Gastrocnemius medialis (tissue), 4 donors: Measurements from ENCODE around the gene MAGOHB. TPM values are rescaled to one million over a fixed set of nuclear protein-coding genes. Genes with fewer than 3 reads are reported as not detected.

ENCODE experiments used
- ATAC-seq, 2 donors: fragments of 150-250 bp; one replicate each; pipeline ENCODE4 v1.9.1; 2016
- DNase-seq, 2 donors: peaks; one replicate each; pipeline ENCODE4 v3.0.0-alpha.2; 2019
- H3K27ac ChIP-seq, 4 donors: fragments of 200-600 bp; sonication (generic); 1 replicate in 1 of 4; 2 replicates in 3 of 4; pipeline ENCODE4 v1.5.1; 2016 to 2018; ENCODE audit warnings: mild to moderate bottlenecking in 2 of 4, moderate library complexity in 1 of 4
- H3K27me3 ChIP-seq, 3 donors: fragments of 200-600 bp; sonication (generic) in 2 of 3; 1 replicate in 1 of 3; 2 replicates in 2 of 3; pipeline versions ENCODE4 v1.5.1 to v1.6.0; 2016 to 2019; ENCODE audit warnings: mild to moderate bottlenecking in 1 of 3, moderate library complexity in 1 of 3
- H3K36me3 ChIP-seq, 2 donors: fragments of 200-600 bp; sonication (generic) in 1 of 2; one replicate each; pipeline ENCODE4 v1.5.1; 2017 to 2018
- H3K4me1 ChIP-seq, 2 donors: fragments of 200-600 bp; sonication (generic) in 1 of 2; one replicate each; pipeline ENCODE4 v1.5.1; 2016 to 2017; ENCODE audit warnings: mild to moderate bottlenecking in 2 of 2
- H3K4me3 ChIP-seq, 4 donors: fragments of 200-600 bp; sonication (generic) in 3 of 4; 1 replicate in 1 of 4; 2 replicates in 3 of 4; pipeline ENCODE4 v1.5.1; 2016 to 2019; ENCODE audit warnings: mild to moderate bottlenecking in 2 of 4
- H3K9me3 ChIP-seq, 3 donors: fragments of 200-600 bp; sonication (generic) in 2 of 3; 1 replicate in 1 of 3; 2 replicates in 2 of 3; pipeline ENCODE4 v1.5.1; 2016 to 2019
- POLR2A ChIP-seq, 2 donors: fragments of 450-650 bp; IDR thresholded peaks; one replicate each; pipeline ENCODE4 v1.6.1; 2017; ENCODE audit warnings: antibody characterized with exemption in 2 of 2, mild to moderate bottlenecking in 2 of 2, moderate library complexity in 2 of 2
- in situ Hi-C, 4 donors: fragments of 200-750 bp; cut with MboI; loops; one replicate each; pipeline versions ENCODE4 v1.15.0 to v1.8.0; 2017; ENCODE audit warnings: low sequenced_read_pairs in 4 of 4
- intact Hi-C: fragments of 100-400 bp; cut with DNase I; formaldehyde crosslinking; loops from one replicate; pipeline ENCODE4 v1.15.1; 2023; ENCODE audit warnings: low total_unique reads
- total RNA-seq, 4 donors: library from RNA; depleted of rRNA; stranded (reverse); fragments of >200 nt; gene quantifications; one replicate each; pipeline versions ENCODE4 v1.1.0 to v1.2.3, GENCODE V29; 2016
- TF ChIP-seq, protein P1 (sequence below), 5 experiments: fragments of 450-650 bp in 3 of 5; fragments of 200-600 bp in 2 of 5; sonication (generic) in 2 of 5; IDR thresholded peaks in 4 of 5; conservative IDR thresholded peaks in 1 of 5; 1 replicate in 4 of 5; 2 replicates in 1 of 5; pipeline ENCODE4 v1.5.1; 2016 to 2019; ENCODE audit warnings: antibody characterized with exemption in 5 of 5, mild to moderate bottlenecking in 3 of 5, moderate library complexity in 3 of 5

MAGOHB gene
- total RNA-seq, 4 donors from 2014 or later = 0.80 to 6.3 (median 3.8) TPM

- intact Hi-C loops (no loop called here), in situ Hi-C loops (loop anchor here (5.0 to 25.0 kb wide), 4 partner anchors 227 to 329 kb away; no protein-coding TSS in a partner anchor)
- no peaks in the 10 kb centered on the region for H3K27me3 ChIP-seq
- no peak overlapping the region for H3K4me3 ChIP-seq
- H3K36me3 ChIP-seq = no peaks in the 10 kb centered on the region
- no peaks in the 10 kb centered on the region for H3K9me3 ChIP-seq
- no peak overlapping the region for H3K27ac ChIP-seq
- DNase-seq (no peak), ATAC-seq (no peak)
- TF ChIP-seq, protein P1, sequence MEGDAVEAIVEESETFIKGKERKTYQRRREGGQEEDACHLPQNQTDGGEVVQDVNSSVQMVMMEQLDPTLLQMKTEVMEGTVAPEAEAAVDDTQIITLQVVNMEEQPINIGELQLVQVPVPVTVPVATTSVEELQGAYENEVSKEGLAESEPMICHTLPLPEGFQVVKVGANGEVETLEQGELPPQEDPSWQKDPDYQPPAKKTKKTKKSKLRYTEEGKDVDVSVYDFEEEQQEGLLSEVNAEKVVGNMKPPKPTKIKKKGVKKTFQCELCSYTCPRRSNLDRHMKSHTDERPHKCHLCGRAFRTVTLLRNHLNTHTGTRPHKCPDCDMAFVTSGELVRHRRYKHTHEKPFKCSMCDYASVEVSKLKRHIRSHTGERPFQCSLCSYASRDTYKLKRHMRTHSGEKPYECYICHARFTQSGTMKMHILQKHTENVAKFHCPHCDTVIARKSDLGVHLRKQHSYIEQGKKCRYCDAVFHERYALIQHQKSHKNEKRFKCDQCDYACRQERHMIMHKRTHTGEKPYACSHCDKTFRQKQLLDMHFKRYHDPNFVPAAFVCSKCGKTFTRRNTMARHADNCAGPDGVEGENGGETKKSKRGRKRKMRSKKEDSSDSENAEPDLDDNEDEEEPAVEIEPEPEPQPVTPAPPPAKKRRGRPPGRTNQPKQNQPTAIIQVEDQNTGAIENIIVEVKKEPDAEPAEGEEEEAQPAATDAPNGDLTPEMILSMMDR (IDR thresholded peaks at IDR 0.05 in 4 of 5, conservative IDR thresholded peaks at IDR 0.05 in 1 of 5) = no peak
- TF ChIP-seq POLR2A (IDR thresholded peaks at IDR 0.05) = no peak
- H3K4me1 ChIP-seq = no peaks in the 10 kb centered on the region
Observed at GRCh38 chr12:10563966-10564365, 49.4 kb downstream of the MAGOHB start.

DNA sequence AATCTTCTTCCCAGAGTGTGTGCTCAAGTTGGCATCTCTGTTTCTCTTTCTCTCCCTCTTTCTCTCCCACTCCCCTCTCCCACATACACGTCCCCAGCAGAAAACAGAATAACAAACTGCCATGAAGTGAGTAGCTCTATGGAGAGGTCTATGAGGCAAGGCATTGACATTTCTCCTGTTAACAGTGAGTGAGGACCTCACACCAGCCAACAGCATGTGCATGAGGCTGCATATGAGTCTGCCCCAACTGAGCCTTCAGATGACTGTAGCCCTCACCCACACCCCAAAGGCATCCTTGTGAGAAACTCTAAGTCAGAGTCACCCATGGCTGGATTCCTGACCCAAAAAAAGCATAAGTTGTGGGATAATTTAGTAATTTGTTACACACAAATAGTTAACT lies 50.4 kb downstream of the MAGOHB start:
- in situ Hi-C loops = loop anchor here (5.0 to 25.0 kb wide), 4 partner anchors 226 to 328 kb away; no protein-coding TSS in a partner anchor
- TF ChIP-seq POLR2A (IDR thresholded peaks at IDR 0.05) = no peak
- TF ChIP-seq, protein P1 (IDR thresholded peaks at IDR 0.05 in 4 of 5, conservative IDR thresholded peaks at IDR 0.05 in 1 of 5) = no peak
- ATAC-seq = no peak
- Histone ChIP-seq H3K36me3 (no peaks in the 10 kb centered on the region), H3K4me1 (no peaks in the 10 kb centered on the region), H3K9me3 (no peaks in the 10 kb centered on the region), H3K27me3 (no peaks in the 10 kb centered on the region), H3K27ac (no peak overlapping the region), H3K4me3 (no peak overlapping the region)
- intact Hi-C loops = no loop called here
- DNase-seq = no peak

DNA sequence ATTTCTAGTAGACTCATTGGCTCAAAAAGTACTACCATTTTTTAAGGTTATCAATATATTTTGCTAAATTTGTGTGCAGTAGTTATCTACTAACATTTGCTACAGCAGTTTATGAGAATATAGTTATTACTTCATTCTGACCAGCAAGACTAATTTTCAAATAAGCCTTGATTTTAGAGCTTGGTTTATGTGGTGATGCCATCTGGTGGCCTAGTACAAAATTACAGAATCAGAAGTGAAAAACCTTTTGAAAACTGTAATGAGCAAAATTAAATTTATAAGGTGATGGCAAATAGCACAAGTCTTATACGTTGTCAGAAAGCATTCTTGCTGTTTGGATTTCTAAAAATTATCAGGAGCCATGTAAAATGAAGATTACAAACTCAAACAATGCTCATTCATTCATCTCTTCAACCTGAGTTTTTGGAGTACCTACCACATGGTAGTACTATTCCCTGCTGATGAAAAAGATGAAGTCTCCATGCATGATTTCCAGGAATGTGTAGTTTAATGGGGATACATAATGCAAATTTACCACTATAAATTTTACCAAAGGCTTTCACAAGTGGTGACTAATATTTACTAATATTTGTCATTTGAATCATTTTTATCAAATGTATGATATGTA lies 51.0 kb downstream of the MAGOHB start:
- DNase-seq (no peak), ATAC-seq (peak in 1 of 2 donors; percentile 18)
- Histone ChIP-seq H3K27me3 (no peaks in the 10 kb centered on the region), H3K9me3 (no peaks in the 10 kb centered on the region), H3K36me3 (no peaks in the 10 kb centered on the region), H3K4me1 (no peaks in the 10 kb centered on the region), H3K4me3 (no peak overlapping the region), H3K27ac (no peak overlapping the region)
- in situ Hi-C loops = loop anchor here (5.0 to 25.0 kb wide), 4 partner anchors 225 to 328 kb away; no protein-coding TSS in a partner anchor
- intact Hi-C loops = loop anchor here (1.0 kb wide), 3 partner anchors 231 to 409 kb away; no protein-coding TSS in a partner anchor
- TF ChIP-seq POLR2A (IDR thresholded peaks at IDR 0.05) = no peak
- TF ChIP-seq, protein P1 (IDR thresholded peaks at IDR 0.05 in 4 of 5, conservative IDR thresholded peaks at IDR 0.05 in 1 of 5) = peak; percentile 58 to 89 (median 68)

GRCh38 chr12:10559244-10559643 lies 54.2 kb downstream of the MAGOHB start:
- in situ Hi-C loops = loop anchor here (10.0 to 25.0 kb wide), 4 partner anchors 222 to 404 kb away; no protein-coding TSS in a partner anchor
- TF ChIP-seq POLR2A (IDR thresholded peaks at IDR 0.05) = no peak
- TF ChIP-seq, protein P1 (IDR thresholded peaks at IDR 0.05 in 4 of 5, conservative IDR thresholded peaks at IDR 0.05 in 1 of 5) = no peak
- intact Hi-C loops = no loop called here
- no peaks in the 10 kb centered on the region for H3K9me3 ChIP-seq
- no peak overlapping the region for H3K27ac ChIP-seq
- no peaks in the 10 kb centered on the region for H3K27me3 ChIP-seq
- no peak for ATAC-seq
- H3K4me1 ChIP-seq = no peaks in the 10 kb centered on the region
- DNase-seq = no peak
- H3K36me3 ChIP-seq = no peaks in the 10 kb centered on the region
- H3K4me3 ChIP-seq = no peak overlapping the region
